Ectodermal cell (in vitro differentiated cells): Measurements from ENCODE around the gene INSIG1. TPM values are rescaled to one million over a fixed set of nuclear protein-coding genes. Genes with fewer than 3 reads are reported as not detected.
A peak's percentile ranks its signal among the peaks of the same experiment; 100 is the strongest.

Experiments used
- H3K27ac ChIP-seq: 2 replicates; pipeline ENCODE4 v1.7.0; 2013; ENCODE audit warnings: mild to moderate bottlenecking, low read depth, low read length; ENCODE audit not compliant: insufficient read depth, poor library complexity, severe bottlenecking
- H3K27me3 ChIP-seq: 2 replicates; pipeline ENCODE4 v1.7.0; 2013; ENCODE audit warnings: mild to moderate bottlenecking, low read length; ENCODE audit not compliant: insufficient read depth, control insufficient read depth, poor library complexity, severe bottlenecking
- H3K36me3 ChIP-seq: one replicate; pipeline ENCODE4 v1.7.0; 2013; ENCODE audit warnings: low read length; ENCODE audit not compliant: control insufficient read depth, insufficient read depth
- H3K4me1 ChIP-seq: one replicate; pipeline ENCODE4 v1.7.0; 2013; ENCODE audit warnings: low read length; ENCODE audit not compliant: control insufficient read depth, insufficient read depth
- H3K4me3 ChIP-seq: 2 replicates; pipeline ENCODE4 v1.7.0; 2013; ENCODE audit warnings: low read depth, low read length, control low read depth; ENCODE audit not compliant: insufficient read depth
- H3K9me3 ChIP-seq: 2 replicates; pipeline ENCODE4 v1.7.0; 2013; ENCODE audit warnings: mild to moderate bottlenecking, low read length, moderate library complexity; ENCODE audit not compliant: control insufficient read depth
- WGBS, 2 experiments: methylation state at CpG; one replicate each; pipeline ENCODE4 v1.1.7; 2013; ENCODE audit warnings: missing lambda C conversion rate in 2 of 2; 5-methylcytosine and 5-hydroxymethylcytosine counted together
- polyA plus RNA-seq, 4 experiments: library from polyadenylated mRNA; stranded (reverse); fragments of 50-300 nt; gene quantifications; one replicate each; pipeline ENCODE4 v1.2.3, GENCODE V29; 2013

Gene INSIG1
- 56.6 TPM for polyA plus RNA-seq (2013, experiment 1 of 4)
- 40.7 TPM for polyA plus RNA-seq (2013, experiment 2 of 4)
- 24.6 TPM for polyA plus RNA-seq (2013, experiment 3 of 4)
- 27.6 TPM for polyA plus RNA-seq (2013, experiment 4 of 4)

GRCh38 chr7:155297517-155298287 is at the start of gene INSIG1:
Gene INSIG1, plus strand, starts transcription at chr7:155297878. Its CDS starts 408 bp downstream, at chr7:155298286.
- Histone ChIP-seq H3K9me3 (no peaks in the 10 kb centered on the region), H3K36me3 (no peaks in the 10 kb centered on the region), H3K27ac (peak within 1 kb of the TSS; percentile 76), H3K27me3 (no peaks in the 10 kb centered on the region), H3K4me3 (peak within 1 kb of the TSS; percentile 84), H3K4me1 (peaks cover 9% of the 10 kb centered on the region)
- WGBS, 2 experiments = 0% methylated on average over 111 of the region's 111 CpGs

GRCh38 chr7:155248366-155248756 is 49.3 kb upstream of the INSIG1 start:
- no peak overlapping the region for H3K27ac ChIP-seq

GRCh38 chr7:155251831-155252230 is 45.8 kb upstream of the INSIG1 start:
- no peak overlapping the region for H3K27ac ChIP-seq
- WGBS, 2 experiments = 83% methylated on average over 7 of the region's 7 CpGs
- H3K4me3 ChIP-seq = no peak overlapping the region
- H3K36me3 ChIP-seq = no peaks in the 10 kb centered on the region
- no peaks in the 10 kb centered on the region for H3K27me3 ChIP-seq
- no peaks in the 10 kb centered on the region for H3K4me1 ChIP-seq
- H3K9me3 ChIP-seq = no peaks in the 10 kb centered on the region

More at GRCh38 chr7:155248366-155248756, 49.3 kb upstream of the INSIG1 start:
- 88 to 89% methylated on average over 10 of the region's 10 CpGs for WGBS, 2 experiments
- no peaks in the 10 kb centered on the region for H3K4me1 ChIP-seq
- H3K9me3 ChIP-seq = no peaks in the 10 kb centered on the region
- H3K4me3 ChIP-seq = no peak overlapping the region
- no peaks in the 10 kb centered on the region for H3K27me3 ChIP-seq
- H3K36me3 ChIP-seq = no peaks in the 10 kb centered on the region

- Histone ChIP-seq H3K4me3 (no peak overlapping the region), H3K27ac (no peak overlapping the region), H3K36me3 (no peaks in the 10 kb centered on the region), H3K9me3 (no peaks in the 10 kb centered on the region), H3K4me1 (no peaks in the 10 kb centered on the region), H3K27me3 (no peaks in the 10 kb centered on the region)
- WGBS, 2 experiments = 93 to 96% methylated on average over 6 to 8 of the region's 8 CpGs
These were observed 45.2 kb upstream of the INSIG1 start for GRCh38 chr7:155252444-155252887.

- Histone ChIP-seq H3K4me3 (no peak overlapping the region), H3K27me3 (no peaks in the 10 kb centered on the region), H3K9me3 (no peaks in the 10 kb centered on the region), H3K27ac (no peak overlapping the region), H3K4me1 (no peaks in the 10 kb centered on the region), H3K36me3 (no peaks in the 10 kb centered on the region)
- WGBS, 2 experiments = 91 to 93% methylated on average over 24 of the region's 24 CpGs
These were observed 44.7 kb upstream of the INSIG1 start for GRCh38 chr7:155252892-155253501.

GRCh38 chr7:155254018-155254417 is 43.7 kb upstream of the INSIG1 start:
- no peak overlapping the region for H3K4me3 ChIP-seq
- no peaks in the 10 kb centered on the region for H3K27me3 ChIP-seq
- no peak overlapping the region for H3K27ac ChIP-seq
- H3K4me1 ChIP-seq = no peaks in the 10 kb centered on the region
- whole genome bisulfite sequencing, 2 experiments = 93 to 95% methylated on average over 8 of the region's 8 CpGs
- H3K36me3 ChIP-seq = no peaks in the 10 kb centered on the region
- no peaks in the 10 kb centered on the region for H3K9me3 ChIP-seq

- H3K4me1 ChIP-seq = no peaks in the 10 kb centered on the region
- WGBS, 2 experiments = 94 to 96% methylated on average over 9 to 10 of the region's 10 CpGs
- H3K27ac ChIP-seq = no peak overlapping the region
- H3K27me3 ChIP-seq = no peaks in the 10 kb centered on the region
- no peaks in the 10 kb centered on the region for H3K9me3 ChIP-seq
- H3K4me3 ChIP-seq = no peak overlapping the region
- H3K36me3 ChIP-seq = no peaks in the 10 kb centered on the region
These were observed 42.6 kb upstream of the INSIG1 start for GRCh38 chr7:155255071-155255470.

- Histone ChIP-seq H3K36me3 (no peaks in the 10 kb centered on the region), H3K4me3 (no peak overlapping the region), H3K9me3 (no peaks in the 10 kb centered on the region), H3K27ac (no peak overlapping the region), H3K4me1 (no peaks in the 10 kb centered on the region), H3K27me3 (no peaks in the 10 kb centered on the region)
- WGBS, 2 experiments = 87 to 96% methylated on average over 4 to 6 of the region's 6 CpGs
These were observed 42.1 kb upstream of the INSIG1 start for GRCh38 chr7:155255621-155256020.

GRCh38 chr7:155256081-155256760 is 41.5 kb upstream of the INSIG1 start:
- 89 to 91% methylated on average over 18 of the region's 18 CpGs for WGBS, 2 experiments
- Histone ChIP-seq H3K4me1 (no peaks in the 10 kb centered on the region), H3K9me3 (no peaks in the 10 kb centered on the region), H3K27me3 (no peaks in the 10 kb centered on the region), H3K27ac (no peak overlapping the region), H3K36me3 (no peaks in the 10 kb centered on the region), H3K4me3 (no peak overlapping the region)
